Caco-2 (cell line): Measurements from ENCODE around the gene COPB1. TPM values are rescaled to one million over a fixed set of nuclear protein-coding genes. Genes with fewer than 3 reads are reported as not detected.

Experiments
- BruUV-seq: library from RNA; stranded (reverse); fragments of 400-500 nt; replicated peaks from 2 replicates; lab custom pipeline; 2021; lab: Mats Ljungman, UMichigan
- CTCF ChIA-PET: fragments of 300-600 bp; sonication (Branson Sonifier 250); formaldehyde crosslinking; loops from one replicate; lab custom pipeline; 2022; ENCODE audit warnings: antibody characterized with exemption; lab: Charles Lee
- POLR2A ChIA-PET: fragments of 300-600 bp; sonication (Branson Sonifier 250); formaldehyde crosslinking; loops from one replicate; lab custom pipeline; 2022; ENCODE audit warnings: antibody characterized with exemption; lab: Charles Lee
- DNase-seq, 2 experiments: peaks; one replicate each; pipeline versions ENCODE4 v3.0.0 to v3.0.0-alpha.2; 2020 to 2022
- H3K27me3 ChIP-seq: replicated peaks from 2 replicates; pipeline ENCODE4 v1.6.0; 2011; ENCODE audit warnings: low read length; ENCODE audit not compliant: control insufficient read depth, insufficient read depth
- H3K36me3 ChIP-seq: 2 replicates; pipeline ENCODE4 v1.5.1; 2011; ENCODE audit warnings: low read length; ENCODE audit not compliant: control insufficient read depth, insufficient read depth
- H3K4me1 ChIP-seq: fragments of 250-450 bp; sonication (Bioruptor Pico); 2 replicates; pipeline ENCODE4 v1.5.1; 2020; ENCODE audit warnings: mild to moderate bottlenecking
- H3K4me3 ChIP-seq: 2 replicates; pipeline ENCODE4 v1.5.1; 2011; ENCODE audit warnings: low read depth, mild to moderate bottlenecking, control low read depth, low read length
- H3K9me3 ChIP-seq: fragments of 250-450 bp; sonication (Bioruptor Pico); 2 replicates; pipeline ENCODE4 v1.5.1; 2020; ENCODE audit warnings: mild to moderate bottlenecking, moderate library complexity
- H3K27ac Mint-ChIP-seq: one replicate; pipeline ENCODE4 v1.8.0; 2022; ENCODE audit warnings: mixed read lengths; ENCODE audit not compliant: unreplicated experiment
- H3K27me3 Mint-ChIP-seq: one replicate; pipeline ENCODE4 v1.8.0; 2022; ENCODE audit warnings: mixed read lengths; ENCODE audit not compliant: insufficient read depth, unreplicated experiment
- H3K36me3 Mint-ChIP-seq: one replicate; pipeline ENCODE4 v1.8.0; 2022; ENCODE audit warnings: mild to moderate bottlenecking, mixed read lengths; ENCODE audit not compliant: insufficient read depth, unreplicated experiment
- H3K4me1 Mint-ChIP-seq: one replicate; pipeline ENCODE4 v1.8.0; 2022; ENCODE audit warnings: low read depth, mixed read lengths; ENCODE audit not compliant: unreplicated experiment
- H3K4me3 Mint-ChIP-seq: one replicate; pipeline ENCODE4 v1.8.0; 2022; ENCODE audit warnings: mild to moderate bottlenecking, moderate library complexity, mixed read lengths; ENCODE audit not compliant: unreplicated experiment
- H3K9me3 Mint-ChIP-seq: one replicate; pipeline ENCODE4 v1.8.0; 2022; ENCODE audit warnings: mixed read lengths; ENCODE audit not compliant: unreplicated experiment
- CTCF ChIP-seq, 2 experiments: fragments of 200-600 bp in 1 of 2; IDR thresholded peaks; 1 replicate in 1 of 2; 2 replicates in 1 of 2; pipeline versions ENCODE4 v1.5.1 to v1.8.0; 2011 to 2022; ENCODE audit warnings: antibody characterized with exemption in 1 of 2, control low read depth in 1 of 2, inconsistent platforms in 1 of 2, low read depth in 1 of 2, low read length in 1 of 2, mild to moderate bottlenecking in 1 of 2, moderate library complexity in 1 of 2; ENCODE audit not compliant: insufficient read depth in 1 of 2, severe bottlenecking in 1 of 2, unreplicated experiment in 1 of 2
- intact Hi-C: fragments of 100-400 bp; cut with micrococcal nuclease; formaldehyde crosslinking; loops from one replicate; pipeline ENCODE4 v1.10.0; 2022; ENCODE audit not compliant: unreplicated experiment
- total RNA-seq: library from RNA; stranded (reverse); gene quantifications from 2 replicates; pipeline ENCODE4 v1.2.3, GENCODE V29; 2022

COPB1 gene
- total RNA-seq, 1 experiment from 2014 or later = 125 TPM

GRCh38 chr11:14458377-14458776 is 41.2 kb downstream of the COPB1 start:
- CTCF ChIA-PET = interaction anchor here (1.2 kb wide), 1 partner anchor 158 kb away, joined by 3 read pairs; no protein-coding TSS in a partner anchor
- no peaks in the 10 kb centered on the region for H3K27me3 Mint-ChIP-seq
- H3K4me3 Mint-ChIP-seq = no peak overlapping the region
- Histone ChIP-seq H3K9me3 (no peaks in the 10 kb centered on the region), H3K27me3 (no peaks in the 10 kb centered on the region), H3K36me3 (peaks cover 1% of the 10 kb centered on the region), H3K4me1 (no peaks in the 10 kb centered on the region), H3K4me3 (no peak overlapping the region)
- H3K36me3 Mint-ChIP-seq = peaks cover 37% of the 10 kb centered on the region
- DNase-seq = no peak
- no peak overlapping the region for H3K27ac Mint-ChIP-seq
- no peaks in the 10 kb centered on the region for H3K4me1 Mint-ChIP-seq
- H3K9me3 Mint-ChIP-seq = no peaks in the 10 kb centered on the region
- no TSS peak for BruUV-seq
- POLR2A ChIA-PET = no interaction called here
- intact Hi-C loops = no loop called here
- no peak for TF ChIP-seq CTCF (IDR thresholded peaks at IDR 0.05; ENCODE audit: insufficient read depth in 1 of 2, low read depth in 1 of 2, low read length in 1 of 2, severe bottlenecking in 1 of 2, unreplicated experiment in 1 of 2)

- no peak for TF ChIP-seq CTCF (IDR thresholded peaks at IDR 0.05; ENCODE audit: insufficient read depth in 1 of 2, low read depth in 1 of 2, low read length in 1 of 2, severe bottlenecking in 1 of 2, unreplicated experiment in 1 of 2)
- H3K4me1 ChIP-seq = no peaks in the 10 kb centered on the region
- H3K36me3 Mint-ChIP-seq = peaks cover 44% of the 10 kb centered on the region
- ChIA-PET POLR2A (interaction anchor here (0.6 kb wide), 3 partner anchors 8 to 368 kb away, joined by 3 to 10 read pairs (median 7); no protein-coding TSS in a partner anchor), CTCF (interaction anchor here (0.6 to 5.0 kb wide), 18 partner anchors 9 to 1082 kb away, joined by 3 to 40 read pairs (median 4); no protein-coding TSS in a partner anchor)
- BruUV-seq = no TSS peak
- no peaks in the 10 kb centered on the region for H3K9me3 ChIP-seq
- 0 out of 2 replicates have a peak, but pooled peaks cover 1% of the 10 kb centered on the region for H3K36me3 ChIP-seq
- intact Hi-C loops = loop anchor here (1.0 kb wide), 1 partner anchor 156 kb away; no protein-coding TSS in a partner anchor
- no peak overlapping the region for H3K4me3 ChIP-seq
- no peak overlapping the region for H3K4me3 Mint-ChIP-seq
- H3K27ac Mint-ChIP-seq = peak overlapping the region; percentile 70
- H3K9me3 Mint-ChIP-seq = no peaks in the 10 kb centered on the region
- no peak for DNase-seq
- H3K4me1 Mint-ChIP-seq = no peaks in the 10 kb centered on the region
- no peaks in the 10 kb centered on the region for H3K27me3 Mint-ChIP-seq
- H3K27me3 ChIP-seq = no peaks in the 10 kb centered on the region
Measured at GRCh38 chr11:14455648-14456430, 43.8 kb downstream of the COPB1 start.

- Histone ChIP-seq H3K27me3 (no peaks in the 10 kb centered on the region), H3K36me3 (0 out of 2 replicates have a peak, but pooled peaks cover 1% of the 10 kb centered on the region), H3K9me3 (no peaks in the 10 kb centered on the region), H3K4me1 (no peaks in the 10 kb centered on the region), H3K4me3 (no peak overlapping the region)
- H3K4me1 Mint-ChIP-seq = no peaks in the 10 kb centered on the region
- H3K27ac Mint-ChIP-seq = no peak overlapping the region
- H3K36me3 Mint-ChIP-seq = peaks cover 40% of the 10 kb centered on the region
- ChIA-PET POLR2A (interaction anchor here (0.6 kb wide), 3 partner anchors 9 to 368 kb away, joined by 3 to 10 read pairs (median 7); no protein-coding TSS in a partner anchor), CTCF (interaction anchor here (0.6 to 5.0 kb wide), 18 partner anchors 10 to 1081 kb away, joined by 3 to 40 read pairs (median 4); no protein-coding TSS in a partner anchor)
- peak; percentile 66 to 75 for TF ChIP-seq CTCF (IDR thresholded peaks at IDR 0.05; ENCODE audit: insufficient read depth in 1 of 2, low read depth in 1 of 2, low read length in 1 of 2, severe bottlenecking in 1 of 2, unreplicated experiment in 1 of 2)
- H3K27me3 Mint-ChIP-seq = no peaks in the 10 kb centered on the region
- no peak overlapping the region for H3K4me3 Mint-ChIP-seq
- no peak for DNase-seq
- intact Hi-C loops = loop anchor here (1.0 kb wide), 1 partner anchor 155 kb away; no protein-coding TSS in a partner anchor
- TSS peak; percentile 7 for BruUV-seq
- no peaks in the 10 kb centered on the region for H3K9me3 Mint-ChIP-seq
Measured at GRCh38 chr11:14454861-14455632, 44.6 kb downstream of the COPB1 start.
